MCF 10A (cell line): Measurements from ENCODE around the gene HOTAIR. TPM values are rescaled to one million over a fixed set of nuclear protein-coding genes. Genes with fewer than 3 reads are reported as not detected.

Experiments used
- BruUV-seq: library from RNA; stranded (reverse); fragments of 400-500 nt; replicated peaks from 2 replicates; lab custom pipeline; 2021; lab: Mats Ljungman, UMichigan
- CTCF ChIA-PET: fragments of 300-600 bp; sonication (Branson Sonifier 250); formaldehyde crosslinking; extraction: SDS; loops from one replicate; lab custom pipeline; 2021; ENCODE audit warnings: antibody characterized with exemption, inconsistent platforms; lab: Yijun Ruan, JAX
- POLR2A ChIA-PET: fragments of 300-600, 350-650 bp; sonication (Branson Sonifier 250); formaldehyde crosslinking; extraction: SDS; loops from one replicate; lab custom pipeline; 2020; ENCODE audit warnings: antibody characterized with exemption, inconsistent platforms; lab: Yijun Ruan, JAX
- DNase-seq: peaks from one replicate; pipeline ENCODE4 v3.0.0-alpha.2; 2018; ENCODE audit not compliant: unreplicated experiment
- H3K27ac Mint-ChIP-seq: one replicate; pipeline ENCODE4 v1.8.0; 2022; ENCODE audit warnings: mild to moderate bottlenecking, low read depth, mixed read lengths; ENCODE audit not compliant: unreplicated experiment
- H3K27me3 Mint-ChIP-seq: one replicate; pipeline ENCODE4 v1.8.0; 2022; ENCODE audit warnings: mixed read lengths; ENCODE audit not compliant: insufficient read depth, unreplicated experiment
- H3K36me3 Mint-ChIP-seq: one replicate; pipeline ENCODE4 v1.8.0; 2022; ENCODE audit warnings: mild to moderate bottlenecking, moderate library complexity, mixed read lengths; ENCODE audit not compliant: insufficient read depth, unreplicated experiment
- H3K4me1 Mint-ChIP-seq: one replicate; pipeline ENCODE4 v1.8.0; 2022; ENCODE audit warnings: mixed read lengths; ENCODE audit not compliant: insufficient read depth, unreplicated experiment
- H3K4me3 Mint-ChIP-seq: one replicate; pipeline ENCODE4 v1.8.0; 2022; ENCODE audit warnings: mild to moderate bottlenecking, moderate library complexity, mixed read lengths; ENCODE audit not compliant: unreplicated experiment
- H3K9me3 Mint-ChIP-seq: one replicate; pipeline ENCODE4 v1.8.0; 2022; ENCODE audit warnings: mixed read lengths; ENCODE audit not compliant: unreplicated experiment
- CTCF ChIP-seq: fragments of 200-600 bp; IDR thresholded peaks from one replicate; pipeline ENCODE4 v1.8.0; 2022; ENCODE audit warnings: antibody characterized with exemption, mild to moderate bottlenecking; ENCODE audit not compliant: unreplicated experiment
- intact Hi-C: fragments of 100-400 bp; cut with micrococcal nuclease; formaldehyde crosslinking; loops from 2 replicates; pipeline ENCODE4 v1.14.1; 2022
- total RNA-seq: library from RNA; stranded (reverse); gene quantifications from 2 replicates; pipeline ENCODE4 v1.2.3, GENCODE V29; 2022

Gene HOTAIR
- total RNA-seq, 1 experiment from 2014 or later: 2.0 TPM

- TF ChIP-seq CTCF: no peak
- BruUV-seq: no TSS peak
- no peak for DNase-seq
- no peaks in the 10 kb centered on the region for H3K4me1 Mint-ChIP-seq
- no peak overlapping the region for H3K4me3 Mint-ChIP-seq
- H3K9me3 Mint-ChIP-seq: no peaks in the 10 kb centered on the region
- no peaks in the 10 kb centered on the region for H3K27me3 Mint-ChIP-seq
- POLR2A ChIA-PET: no interaction called here
- H3K27ac Mint-ChIP-seq: no peak overlapping the region
- intact Hi-C loops: loop anchor here (10.0 kb wide), 1 partner anchor 185 kb away; no protein-coding TSS in a partner anchor
- CTCF ChIA-PET: interaction anchor here (0.5 to 1.5 kb wide), 3 partner anchors 46 to 234 kb away, joined by 3 to 6 read pairs (median 5); no protein-coding TSS in a partner anchor
- H3K36me3 Mint-ChIP-seq: no peaks in the 10 kb centered on the region
Observed at GRCh38 chr12:53980104-53980801, 5.5 kb upstream of the HOTAIR start.

GRCh38 chr12:53978477-53979356 lies 4.0 kb upstream of the HOTAIR start:
- no peak overlapping the region for H3K27ac Mint-ChIP-seq
- no peaks in the 10 kb centered on the region for H3K36me3 Mint-ChIP-seq
- no peak for DNase-seq
- no peaks in the 10 kb centered on the region for H3K27me3 Mint-ChIP-seq
- H3K9me3 Mint-ChIP-seq: no peaks in the 10 kb centered on the region
- CTCF ChIA-PET: interaction anchor here (0.6 to 0.7 kb wide), 3 partner anchors 11 to 435 kb away, joined by 3 read pairs; no protein-coding TSS in a partner anchor
- H3K4me3 Mint-ChIP-seq: no peak overlapping the region
- no peaks in the 10 kb centered on the region for H3K4me1 Mint-ChIP-seq
- intact Hi-C loops: no loop called here
- TF ChIP-seq CTCF: no peak
- POLR2A ChIA-PET: interaction anchor here (0.7 kb wide), 1 partner anchor 238 kb away, joined by 3 read pairs; no protein-coding TSS in a partner anchor
- no TSS peak for BruUV-seq

- TF ChIP-seq CTCF: no peak
- intact Hi-C loops: no loop called here
- Mint-ChIP-seq H3K4me3 (no peak overlapping the region), H3K9me3 (no peaks in the 10 kb centered on the region), H3K27me3 (no peaks in the 10 kb centered on the region), H3K27ac (no peak overlapping the region), H3K4me1 (peaks cover 7% of the 10 kb centered on the region), H3K36me3 (no peaks in the 10 kb centered on the region)
- no peak for DNase-seq
- BruUV-seq: no TSS peak
- ChIA-PET CTCF (interaction anchor here (0.6 kb wide), 1 partner anchor 237 kb away, joined by 3 read pairs; no protein-coding TSS in a partner anchor), POLR2A (interaction anchor here (0.9 kb wide), 1 partner anchor 22 kb away, joined by 4 read pairs; no protein-coding TSS in a partner anchor)
Observed at GRCh38 chr12:53977596-53978445, 3.1 kb upstream of the HOTAIR start.
